ENCODE measurements around the gene POLA1. TPM values are rescaled to one million over a fixed set of nuclear protein-coding genes. Genes with fewer than 3 reads are reported as not detected.

The POLA1 gene
- total RNA-seq: 10 to 100 TPM in 3 of 4 donors, 1 to 10 TPM in 1; 9.5 to 18.4 (median 11.2) TPM

DNA sequence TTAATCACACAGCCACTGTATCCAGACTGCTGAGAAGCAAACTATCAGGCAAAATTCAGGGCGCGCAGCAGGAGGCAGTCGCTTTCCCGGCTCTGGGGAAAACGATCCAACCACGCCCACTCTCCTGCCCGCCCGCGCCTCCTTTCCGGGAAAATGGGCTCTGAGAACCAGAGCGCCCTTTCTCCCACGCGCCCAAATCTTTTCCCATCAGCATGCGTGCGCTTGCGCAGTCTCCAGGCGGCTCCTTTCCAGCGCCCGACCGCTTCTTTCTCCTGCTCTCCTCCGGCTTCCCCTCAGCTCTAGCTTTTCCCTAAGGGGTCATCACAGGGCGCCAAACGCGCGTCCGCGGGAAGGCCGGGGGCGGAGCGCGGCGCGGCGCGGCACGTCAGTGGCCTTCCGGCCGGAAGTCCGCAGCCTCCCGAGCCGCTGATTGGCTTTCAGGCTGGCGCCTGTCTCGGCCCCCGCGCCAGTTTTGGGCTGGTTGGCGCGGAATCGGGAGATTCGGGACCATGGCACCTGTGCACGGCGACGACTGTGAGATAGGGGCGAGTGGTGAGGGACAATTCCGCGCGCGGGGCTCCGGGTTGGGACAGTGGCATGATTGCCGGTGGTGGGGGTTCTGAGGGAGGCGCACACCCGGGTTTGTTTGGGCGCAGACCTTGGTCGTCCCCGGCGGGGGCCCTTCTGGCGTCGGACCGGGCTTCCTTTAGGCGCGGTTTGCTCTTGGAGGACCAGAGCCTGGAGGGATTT is at the start of gene POLA1:
TSS of gene POLA1 (plus strand) at position 466 of the 750 bp plus-strand sequence. CDS start at position 510, 44 bp downstream.
- TF ChIP-seq CTCF (IDR thresholded peaks at IDR 0.05; ENCODE audit: low read depth): no peak

- TF ChIP-seq CTCF (IDR thresholded peaks at IDR 0.05; ENCODE audit: low read depth): no peak
Observed at GRCh38 chrX:24646006-24646405, 47.7 kb upstream of the POLA1 start.

GRCh38 chrX:24646745-24647182 is 47.0 kb upstream of the POLA1 start:
- TF ChIP-seq CTCF (IDR thresholded peaks at IDR 0.05; ENCODE audit: low read depth): no peak

GRCh38 chrX:24647257-24648058 is 46.3 kb upstream of the POLA1 start, which contains the start of gene PCYT1B:
Gene PCYT1B (minus strand): TSS chrX:24647347. CDS start chrX:24647105, 242 bp downstream.
- TF ChIP-seq CTCF (IDR thresholded peaks at IDR 0.05; ENCODE audit: low read depth): no peak

- TF ChIP-seq CTCF (IDR thresholded peaks at IDR 0.05; ENCODE audit: low read depth): no peak
Observed at GRCh38 chrX:24648495-24648894, 45.2 kb upstream of the POLA1 start.

DNA sequence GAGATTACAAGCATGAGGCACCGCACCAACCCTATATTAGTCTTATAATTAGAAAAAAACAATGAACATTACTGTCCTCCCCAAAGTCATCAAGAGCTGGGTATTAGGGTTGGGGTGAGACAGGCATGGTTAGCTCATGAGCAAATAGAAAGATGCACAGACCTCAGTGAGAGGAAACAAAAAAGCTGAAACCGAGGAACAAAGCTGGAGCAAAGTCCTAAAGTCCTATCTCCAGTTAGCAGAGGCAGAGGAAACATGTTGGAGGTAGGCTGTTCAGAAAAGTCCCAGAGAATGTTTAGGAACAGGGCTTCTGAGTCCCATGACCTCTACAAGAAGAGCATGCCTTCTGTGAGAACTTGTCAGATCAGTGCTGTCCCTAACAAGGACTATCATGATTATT is 41.9 kb upstream of the POLA1 start:
- TF ChIP-seq CTCF (IDR thresholded peaks at IDR 0.05; ENCODE audit: low read depth): no peak

Measured in subcutaneous adipose tissue (tissue), 4 donors.